Measurements from ENCODE around the gene TSPAN18. TPM values are rescaled to one million over a fixed set of nuclear protein-coding genes. Genes with fewer than 3 reads are reported as not detected.

The TSPAN18 gene
- total and polyA plus RNA-seq, 2 of the 8 experiments (the other 6 are each of a cell fraction or from before 2014, with no cell fraction given): 5.2 to 10.2 TPM

Other genes with a start within 250 kb of the TSPAN18 start
- 7.9 and 8.6 TPM in 2 replicates for gene CD82, start 161.3 kb upstream of the TSPAN18 start, total RNA-seq (2021; fragmentation: NEBNext Ultra II Directional; extraction: Animal tissue kit (Norgen Biotek cat#: 25700))
- gene CD82, start 161.3 kb upstream of the TSPAN18 start, polyA plus RNA-seq (2011; rRNA removed): 10.1 and 10.3 TPM in 2 replicates
- gene TP53I11, start 223.9 kb downstream of the TSPAN18 start, total RNA-seq (2021; fragmentation: NEBNext Ultra II Directional; extraction: Animal tissue kit (Norgen Biotek cat#: 25700)): 46.3 and 53.7 TPM in 2 replicates
- gene TP53I11, start 223.9 kb downstream of the TSPAN18 start, polyA plus RNA-seq (2011; rRNA removed): 34.0 and 47.5 TPM in 2 replicates